Measurements from ENCODE around the gene SSC5D. TPM values are rescaled to one million over a fixed set of nuclear protein-coding genes. Genes with fewer than 3 reads are reported as not detected.
A peak's percentile ranks its signal among the peaks of the same experiment; 100 is the strongest.

The SSC5D gene
- total and polyA plus RNA-seq, 9 of the 15 experiments (the other 6 are each of a cell fraction or from before 2014, with no cell fraction given): 0.04 to 0.71 (median 0.14) TPM; not detected in 2

DNA sequence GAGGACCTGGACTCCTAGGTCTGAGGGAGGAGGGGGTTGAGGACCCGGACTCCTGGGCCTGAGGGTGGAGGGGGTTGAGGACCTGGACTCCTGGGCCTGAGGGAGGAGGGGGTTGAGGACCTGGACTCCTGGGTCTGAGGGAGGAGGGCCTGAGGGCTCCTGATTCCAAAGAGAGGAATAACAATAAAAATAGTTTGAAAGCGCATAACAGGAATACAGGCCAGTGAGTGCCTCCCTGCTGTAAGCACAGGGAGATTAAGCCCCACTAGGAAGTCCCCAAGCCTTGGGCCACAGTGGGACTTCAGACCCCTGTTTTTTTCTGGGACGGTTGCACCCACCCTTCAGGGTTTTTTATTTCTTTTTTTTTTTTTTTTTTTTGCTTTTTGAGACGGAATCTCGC is 49.9 kb downstream of the SSC5D start:
- ATAC-seq (no peak), FAIRE-seq (no peak), DNase-seq (ENCODE audit: extremely low read depth in 1 of 4, low spot score in 3 of 4) (no peak)
- no peak overlapping the region for H3K4me3 ChIP-seq
- no peaks in the 10 kb centered on the region for H3K9me3 ChIP-seq (replicated peaks; ENCODE audit: control insufficient read depth, insufficient read depth, low read depth, low read length)
- TF ChIP-seq, protein P1, sequence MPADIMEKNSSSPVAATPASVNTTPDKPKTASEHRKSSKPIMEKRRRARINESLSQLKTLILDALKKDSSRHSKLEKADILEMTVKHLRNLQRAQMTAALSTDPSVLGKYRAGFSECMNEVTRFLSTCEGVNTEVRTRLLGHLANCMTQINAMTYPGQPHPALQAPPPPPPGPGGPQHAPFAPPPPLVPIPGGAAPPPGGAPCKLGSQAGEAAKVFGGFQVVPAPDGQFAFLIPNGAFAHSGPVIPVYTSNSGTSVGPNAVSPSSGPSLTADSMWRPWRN (IDR thresholded peaks at IDR 0.05; ENCODE audit: low read depth): no peak
- no peak for TF ChIP-seq ZZZ3 (IDR thresholded peaks at IDR 0.05)
- intact Hi-C loops (cut with micrococcal nuclease): no loop called here
- H3K4me1 ChIP-seq (replicated peaks in 1 of 2; ENCODE audit: control insufficient read depth in 2 of 2, insufficient read depth in 2 of 2, low read length in 2 of 2): peaks cover 0 to 40% of the 10 kb centered on the region in 2 experiments; a peak in 2 of 5 replicates
- H3K9ac ChIP-seq (ENCODE audit: insufficient read depth in 1 of 2, low read depth in 2 of 2, low read length in 2 of 2): no peak overlapping the region
- WGBS (ENCODE audit: insufficient coverage, low coverage, missing lambda C conversion rate): 29% methylated on average over 3 of the region's 5 CpGs
- H3K27ac ChIP-seq (ENCODE audit: extremely low read depth, low read depth, low read length): no peak overlapping the region
- no peaks in the 10 kb centered on the region for H3K27me3 ChIP-seq (ENCODE audit: control insufficient read depth in 2 of 2, insufficient read depth in 2 of 2, low read length in 2 of 2)
- no peaks in the 10 kb centered on the region for H4K20me1 ChIP-seq (replicated peaks; ENCODE audit: control insufficient read depth, insufficient read depth, low read length)
- H3K9me1 ChIP-seq (ENCODE audit: control insufficient read depth, insufficient read depth, low read length): peaks cover 4% of the 10 kb centered on the region
- H3K36me3 ChIP-seq (ENCODE audit: control insufficient read depth, insufficient read depth, low read length): no peaks in the 10 kb centered on the region
- CTCF ChIA-PET (ENCODE audit: low intra/inter-chr PET ratio): no interaction called here
- no peak overlapping the region for H3K4me2 ChIP-seq (ENCODE audit: insufficient read depth, low read length)
- POLR2A ChIA-PET: no interaction called here
- no peak overlapping the region for H2AFZ ChIP-seq (ENCODE audit: low read depth, low read length)
- no peaks in the 10 kb centered on the region for H3K79me2 ChIP-seq (ENCODE audit: control insufficient read depth, insufficient read depth, low read length)
- no TSS peak for BruUV-seq (replicated peaks)
- in situ Hi-C loops (cut with MboI): no loop called here

DNA sequence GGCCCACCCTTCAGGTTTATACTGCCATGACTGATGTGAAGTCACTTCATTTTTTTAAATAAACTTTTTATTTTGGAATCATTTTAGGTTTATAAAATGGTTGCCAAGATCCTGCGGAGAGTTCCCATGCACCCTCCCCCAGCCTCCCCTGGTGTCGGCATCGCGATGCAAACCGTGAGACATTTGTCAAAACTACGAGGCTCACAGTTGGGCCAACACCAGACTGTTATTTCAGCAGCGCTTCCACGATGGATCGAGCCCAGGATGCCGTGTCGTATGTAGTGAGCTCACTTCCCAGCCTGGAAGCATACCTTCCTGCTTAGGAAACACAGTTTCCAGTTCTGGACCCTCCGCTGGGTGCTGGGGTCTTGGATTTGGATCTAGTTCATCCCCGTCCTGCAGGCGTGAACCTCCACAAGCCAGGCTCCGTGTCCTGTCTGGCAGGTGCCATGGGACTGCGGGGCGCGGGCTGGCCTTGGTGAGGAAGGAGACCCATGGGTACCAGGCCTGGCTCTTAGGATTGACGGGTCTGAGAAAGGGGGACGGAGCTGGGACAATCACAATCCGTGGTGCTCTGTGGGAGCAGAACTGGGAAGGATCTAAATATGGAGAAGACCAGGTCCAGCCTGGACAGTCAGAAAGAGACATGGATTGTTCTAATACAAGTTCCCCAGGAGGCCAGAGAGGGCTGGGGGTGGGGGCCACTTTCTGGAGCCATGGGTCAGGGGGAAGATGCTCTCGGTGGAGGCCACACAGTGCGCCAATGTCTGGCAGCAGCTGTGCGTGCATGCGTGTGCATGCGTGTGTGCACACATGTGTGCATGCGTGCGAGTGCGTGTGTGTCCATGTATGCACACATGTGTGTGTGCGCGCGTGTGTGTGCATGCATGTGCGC is 51.1 kb downstream of the SSC5D start:
- TF ChIP-seq ZNF778 (CRISPR knock-in tag; IDR thresholded peaks at IDR 0.05) (no peak), ZNF212 (CRISPR knock-in tag; IDR thresholded peaks at IDR 0.05) (no peak), YY1 (IDR thresholded peaks at IDR 0.05; ENCODE audit: borderline replicate concordance in 1 of 3, control insufficient read depth in 1 of 3, extremely low read depth in 1 of 3, insufficient read depth in 3 of 3, insufficient read length in 1 of 3, insufficient replicate concordance in 2 of 3, low read depth in 1 of 3, low read length in 2 of 3) (no peak)
- TF ChIP-seq, protein P2, sequence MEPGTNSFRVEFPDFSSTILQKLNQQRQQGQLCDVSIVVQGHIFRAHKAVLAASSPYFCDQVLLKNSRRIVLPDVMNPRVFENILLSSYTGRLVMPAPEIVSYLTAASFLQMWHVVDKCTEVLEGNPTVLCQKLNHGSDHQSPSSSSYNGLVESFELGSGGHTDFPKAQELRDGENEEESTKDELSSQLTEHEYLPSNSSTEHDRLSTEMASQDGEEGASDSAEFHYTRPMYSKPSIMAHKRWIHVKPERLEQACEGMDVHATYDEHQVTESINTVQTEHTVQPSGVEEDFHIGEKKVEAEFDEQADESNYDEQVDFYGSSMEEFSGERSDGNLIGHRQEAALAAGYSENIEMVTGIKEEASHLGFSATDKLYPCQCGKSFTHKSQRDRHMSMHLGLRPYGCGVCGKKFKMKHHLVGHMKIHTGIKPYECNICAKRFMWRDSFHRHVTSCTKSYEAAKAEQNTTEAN (CRISPR knock-in tag; IDR thresholded peaks at IDR 0.05): peak; percentile 39; the same call in 1 of the 2 replicates
- FAIRE-seq (no peak), DNase-seq (ENCODE audit: extremely low read depth in 1 of 4, low spot score in 3 of 4) (no peak), ATAC-seq (no peak)
- H3K27me3 ChIP-seq (ENCODE audit: control insufficient read depth in 2 of 2, insufficient read depth in 2 of 2, low read length in 2 of 2): no peaks in the 10 kb centered on the region
- H3K36me3 ChIP-seq (ENCODE audit: control insufficient read depth, insufficient read depth, low read length): no peaks in the 10 kb centered on the region
- H3K9me3 ChIP-seq (replicated peaks; ENCODE audit: control insufficient read depth, insufficient read depth, low read depth, low read length): no peaks in the 10 kb centered on the region
- no peak overlapping the region for H2AFZ ChIP-seq (ENCODE audit: low read depth, low read length)
- H3K9ac ChIP-seq (ENCODE audit: insufficient read depth in 1 of 2, low read depth in 2 of 2, low read length in 2 of 2): no peak overlapping the region
- H4K20me1 ChIP-seq (replicated peaks; ENCODE audit: control insufficient read depth, insufficient read depth, low read length): no peaks in the 10 kb centered on the region
- ChIA-PET POLR2A (interaction anchor here (0.5 kb wide), 1 partner anchor 22 kb away, joined by 3 read pairs; no protein-coding TSS in a partner anchor), CTCF (ENCODE audit: low intra/inter-chr PET ratio) (no interaction called here)
- no peaks in the 10 kb centered on the region for H3K79me2 ChIP-seq (ENCODE audit: control insufficient read depth, insufficient read depth, low read length)
- H3K4me1 ChIP-seq (replicated peaks in 1 of 2; ENCODE audit: control insufficient read depth in 2 of 2, insufficient read depth in 2 of 2, low read length in 2 of 2): peaks cover 5 to 43% of the 10 kb centered on the region in 2 experiments; a peak in 4 of 5 replicates
- no peak overlapping the region for H3K4me3 ChIP-seq
- H3K4me2 ChIP-seq (ENCODE audit: insufficient read depth, low read length): no peak overlapping the region
- intact Hi-C loops (cut with micrococcal nuclease): no loop called here
- H3K9me1 ChIP-seq (ENCODE audit: control insufficient read depth, insufficient read depth, low read length): peaks cover 4% of the 10 kb centered on the region
- no TSS peak for BruUV-seq (replicated peaks)
- in situ Hi-C loops (cut with MboI): no loop called here
- H3K27ac ChIP-seq (ENCODE audit: extremely low read depth, low read depth, low read length): no peak overlapping the region
- 56% methylated on average over 32 of the region's 33 CpGs for WGBS (ENCODE audit: insufficient coverage, low coverage, missing lambda C conversion rate)
